ENCODE results near the gene OSBPL5.

GRCh38 chr11:3192511-3193372 lies 27.6 kb upstream of the OSBPL5 start:
- TF ChIP-seq POLR2A (IDR thresholded peaks at IDR 0.05) (no peak), CTCF (IDR thresholded peaks at IDR 0.05) (no peak), POLR2AphosphoS5 (IDR thresholded peaks at IDR 0.05) (no peak), EP300 (IDR thresholded peaks at IDR 0.05) (no peak)

Measured in stomach (tissue), 4 donors.